Measurements from ENCODE around the gene CAAP1.
"Not testable (repeated sequence)": the region's sequence is repeated elsewhere in the genome, so short reads cannot be mapped to it uniquely, and the experiment has no call there.

The CAAP1 gene

GRCh38 chr9:26828391-26828955 is 64.1 kb downstream of the CAAP1 start:
- not testable (repeated sequence) for DNase-seq

- DNase-seq: no peak
Observed at GRCh38 chr9:26814799-26815198, 77.8 kb downstream of the CAAP1 start.

- no peak for DNase-seq
Observed at GRCh38 chr9:26813247-26813646, 79.4 kb downstream of the CAAP1 start.

- DNase-seq: no peak
Observed at GRCh38 chr9:26812217-26812616, 80.4 kb downstream of the CAAP1 start.

GRCh38 chr9:26811106-26811505 is 81.5 kb downstream of the CAAP1 start:
- DNase-seq: no peak

GRCh38 chr9:26809795-26810194 is 82.8 kb downstream of the CAAP1 start:
- no peak for DNase-seq

GRCh38 chr9:26807161-26807560 is 85.4 kb downstream of the CAAP1 start:
- DNase-seq: no peak

- no peak for DNase-seq
Observed at GRCh38 chr9:26802921-26803320, 89.7 kb downstream of the CAAP1 start.

GRCh38 chr9:26801772-26802171 is 90.8 kb downstream of the CAAP1 start:
- no peak for DNase-seq

GRCh38 chr9:26800322-26800721 is 92.3 kb downstream of the CAAP1 start:
- DNase-seq: no peak

- DNase-seq: no peak
Observed at GRCh38 chr9:26791274-26791673, 101.3 kb downstream of the CAAP1 start.

Measured in T-helper 9 cell (primary cell).